MV-4-11 (cell line): Measurements from ENCODE around the gene TNIP2.

Experiments
- DNase-seq: peaks from one replicate; lab custom pipeline; 2025; lab: John Stamatoyannopoulos, UW

Gene TNIP2

GRCh38 chr4:2755821-2756690 lies at the start of gene TNIP2:
TNIP2 (minus strand) TSS chr4:2756336; CDS start chr4:2756289, 47 bp downstream.
- DNase-seq = peak; percentile 40

DNA sequence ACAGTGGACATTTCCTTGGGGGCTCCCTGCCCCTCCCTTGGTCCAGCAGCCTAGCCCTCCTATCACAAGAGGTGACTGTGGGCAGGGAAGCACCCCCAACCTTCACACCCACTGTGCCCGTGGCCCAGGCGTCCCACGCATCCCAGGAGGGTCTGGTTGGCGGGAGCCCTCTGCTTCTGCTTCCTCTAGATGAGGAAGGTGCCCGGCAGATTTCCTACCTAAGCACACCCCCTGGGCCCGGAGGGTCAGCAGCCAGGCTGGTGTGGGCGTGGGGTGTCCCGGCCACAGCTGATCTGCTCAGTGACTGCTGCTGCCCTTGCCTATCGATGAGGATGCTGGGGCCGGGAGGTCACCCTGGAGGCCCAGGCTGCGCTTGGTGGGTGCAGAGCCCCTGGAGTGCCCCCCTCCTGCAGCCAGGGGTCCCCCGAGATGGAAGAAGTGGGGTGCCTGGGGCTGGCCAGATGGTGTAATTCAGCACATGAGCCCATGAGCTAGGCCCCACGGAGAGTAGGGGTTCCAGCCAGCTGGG lies 48.9 kb upstream of the TNIP2 start:
- DNase-seq = no peak

DNA sequence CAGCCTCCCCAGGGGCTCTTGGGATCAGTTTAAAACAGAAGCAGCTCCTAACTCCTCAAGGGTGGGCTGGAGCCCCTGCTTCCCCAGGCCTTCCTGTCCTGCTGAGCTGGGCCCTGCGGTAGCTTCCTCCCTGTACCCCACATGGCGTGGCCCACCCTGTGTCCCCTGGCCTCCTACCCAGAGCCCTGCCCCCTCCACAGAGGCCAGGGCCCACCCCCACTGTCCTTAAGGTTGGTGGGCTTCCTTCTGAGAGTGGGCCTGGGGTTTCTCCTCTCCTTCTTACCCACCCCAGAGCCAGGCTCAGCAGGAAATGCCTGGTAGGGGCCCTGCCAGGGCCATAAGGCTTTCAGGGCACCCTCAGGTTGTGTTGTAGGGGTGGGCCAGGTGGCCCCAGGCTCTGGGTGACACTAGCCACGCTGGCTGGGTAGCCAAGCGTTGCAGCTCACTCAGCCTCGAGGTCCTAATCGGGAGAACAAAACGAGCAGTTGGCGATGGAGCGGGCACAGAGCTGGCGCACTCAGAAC lies 48.4 kb upstream of the TNIP2 start:
- no peak for DNase-seq

GRCh38 chr4:2803624-2804448 lies 47.7 kb upstream of the TNIP2 start:
- peak; percentile 90 for DNase-seq

- no peak for DNase-seq
Measured at GRCh38 chr4:2802618-2803531, 46.7 kb upstream of the TNIP2 start.

DNA sequence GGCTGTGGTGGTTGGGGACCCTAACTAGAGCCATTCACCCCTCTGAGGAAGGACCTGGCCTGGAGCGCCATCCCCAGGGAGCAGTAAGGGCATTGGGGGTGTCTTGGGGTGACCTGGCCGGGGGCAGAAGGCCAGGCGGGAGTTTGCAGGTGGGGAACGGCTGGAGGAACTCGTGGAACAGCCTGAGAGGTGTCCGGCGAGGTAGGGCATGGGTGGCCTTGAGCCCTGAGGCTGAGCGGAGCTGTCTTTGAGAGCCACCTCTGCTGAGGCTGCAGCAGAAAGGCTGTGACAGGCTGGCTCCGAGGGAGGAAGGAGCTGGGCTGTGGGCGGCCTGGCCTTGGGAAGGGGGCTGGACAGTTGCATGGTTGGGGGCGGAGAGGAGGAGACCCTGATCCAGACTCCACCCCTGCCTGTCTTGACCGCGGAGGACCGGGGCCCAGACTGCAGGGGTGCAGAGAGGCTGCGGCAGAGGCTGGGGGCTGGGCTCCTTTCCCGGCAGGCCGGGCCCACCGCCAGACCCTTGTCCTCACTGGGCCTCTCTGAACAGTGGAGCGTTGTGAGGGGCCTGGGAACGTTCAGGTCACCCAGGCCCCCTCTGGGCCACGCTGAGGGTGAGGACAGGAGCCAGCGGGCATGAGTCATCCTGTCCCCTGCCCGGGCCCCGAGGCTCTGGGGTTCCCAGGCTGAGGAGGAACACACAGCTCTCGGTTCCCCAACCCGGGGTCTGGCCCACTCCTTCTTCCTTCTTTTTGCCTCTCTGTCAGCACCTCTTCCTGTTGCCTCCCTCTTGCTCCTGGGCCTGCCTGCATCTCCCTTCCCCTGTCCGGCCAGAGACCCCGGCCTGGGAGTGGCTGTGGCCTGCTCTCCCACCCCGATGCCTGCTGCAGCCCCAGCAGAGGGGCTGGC lies 44.8 kb upstream of the TNIP2 start:
- peak; percentile 94 for DNase-seq

GRCh38 chr4:2799971-2800690 lies 44.0 kb upstream of the TNIP2 start:
- DNase-seq = no peak

GRCh38 chr4:2799224-2799911 lies 43.2 kb upstream of the TNIP2 start:
- DNase-seq = peak; percentile 52

DNA sequence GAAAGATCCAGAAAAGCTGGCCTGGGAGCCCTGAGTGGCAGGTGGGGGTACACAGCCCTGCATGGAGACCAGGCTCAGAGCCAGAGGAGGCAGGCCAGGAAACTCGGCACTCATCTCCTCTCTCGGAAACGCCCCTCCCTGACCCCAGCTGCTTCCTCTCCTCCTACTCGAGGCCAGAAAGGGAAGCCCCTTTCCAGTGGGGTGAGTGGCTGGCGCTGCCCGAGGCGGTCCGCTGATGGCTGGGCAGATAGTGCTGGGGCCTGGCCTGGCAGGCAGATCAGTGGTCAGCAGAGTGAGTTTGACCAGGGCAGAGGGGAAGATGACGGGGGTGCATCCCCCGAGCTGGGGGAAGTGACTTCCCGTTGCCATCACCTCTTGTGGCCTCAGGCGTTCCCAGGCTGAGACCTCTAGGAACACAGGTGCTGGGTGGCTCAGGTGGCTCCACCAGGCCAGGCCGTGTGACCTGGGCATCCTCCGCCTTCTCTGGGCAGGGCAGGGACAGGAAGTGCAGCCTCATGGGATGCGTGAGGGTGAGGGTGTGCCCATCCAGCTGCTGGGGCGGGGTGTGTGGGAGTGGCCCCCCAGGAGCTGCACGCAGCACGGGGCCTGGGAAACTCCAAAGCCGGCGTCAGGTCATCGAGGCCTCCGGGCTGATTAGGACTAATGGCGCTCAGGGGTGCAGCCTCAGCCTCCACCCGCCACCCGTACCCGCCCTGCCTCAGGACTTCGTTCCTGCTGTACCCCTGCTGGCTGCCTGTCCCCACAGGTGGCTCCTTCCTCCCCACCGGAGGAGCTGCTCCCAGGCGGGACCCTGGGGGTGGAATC lies 42.5 kb upstream of the TNIP2 start:
- peak; percentile 51 for DNase-seq

DNA sequence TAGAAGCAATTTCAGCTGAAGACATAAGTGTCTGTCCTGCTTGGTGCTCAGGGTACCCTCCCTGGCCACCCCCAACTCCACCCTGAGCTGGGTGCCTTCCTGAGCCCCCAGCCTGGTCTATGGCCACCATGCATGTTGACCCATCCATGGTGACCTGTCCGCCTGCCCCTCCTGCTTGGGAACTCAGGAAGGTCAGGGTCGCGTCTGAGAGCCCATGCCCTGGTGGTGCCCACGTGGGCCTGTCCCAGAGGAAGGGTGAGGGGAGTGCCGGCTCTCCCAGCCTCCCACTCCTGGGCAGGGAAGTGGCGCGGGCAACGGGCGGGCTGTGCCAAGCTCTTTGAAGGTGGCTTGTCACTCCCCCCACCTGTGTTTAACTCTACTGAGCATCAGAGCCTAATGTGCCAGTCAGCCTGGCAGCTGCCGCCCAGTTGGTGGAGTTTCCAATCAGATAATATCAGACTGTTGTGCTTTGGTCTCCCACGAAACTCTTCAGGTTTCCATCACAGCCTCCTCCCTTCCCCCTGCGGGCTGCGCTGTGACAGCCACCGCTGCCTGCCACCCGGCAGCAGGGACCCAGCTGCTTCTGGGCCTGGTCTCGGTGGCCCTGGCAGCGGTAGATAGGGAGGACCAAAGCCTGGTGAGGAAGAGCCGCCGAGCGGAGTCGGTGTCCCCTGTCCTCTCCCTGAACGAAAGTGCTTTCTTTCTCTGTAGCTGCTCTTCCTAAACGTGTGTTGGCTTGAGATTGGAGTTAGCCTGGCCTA lies 41.6 kb upstream of the TNIP2 start:
- DNase-seq = no peak

DNA sequence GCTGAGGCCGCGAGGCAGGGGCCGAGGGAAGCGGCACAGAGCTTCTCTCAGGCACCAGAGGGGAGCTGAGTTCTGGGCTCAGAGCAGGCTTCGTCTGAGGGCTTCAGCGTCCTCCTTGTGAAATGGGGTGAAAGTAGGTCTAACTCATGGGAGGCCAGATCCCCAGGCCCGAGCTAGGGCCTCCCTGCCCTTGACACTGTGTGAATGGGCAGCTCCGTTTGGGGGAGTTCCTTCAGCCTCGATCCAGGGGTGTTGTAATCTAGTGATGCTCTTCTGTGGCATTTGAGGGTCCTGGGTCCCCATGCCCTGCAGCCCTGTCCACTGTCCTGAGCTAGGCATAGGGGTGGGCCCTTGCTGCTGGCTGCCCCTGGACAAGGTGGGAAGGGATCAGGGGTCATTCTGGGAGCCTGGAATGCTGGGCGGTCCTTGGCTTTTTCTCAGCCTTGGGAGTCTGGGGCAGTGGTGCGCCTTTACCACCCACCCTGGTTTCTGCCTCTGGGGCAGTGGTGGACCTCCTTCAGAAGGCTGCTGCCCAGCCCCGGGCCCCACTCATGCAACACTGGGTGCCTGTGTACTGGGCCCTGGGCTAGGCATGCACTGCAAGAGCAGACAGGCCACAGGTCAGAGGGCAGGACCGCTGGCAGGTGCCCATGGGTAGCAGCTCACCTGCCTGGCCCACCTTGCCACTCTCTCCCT lies 40.9 kb upstream of the TNIP2 start:
- DNase-seq = no peak

DNA sequence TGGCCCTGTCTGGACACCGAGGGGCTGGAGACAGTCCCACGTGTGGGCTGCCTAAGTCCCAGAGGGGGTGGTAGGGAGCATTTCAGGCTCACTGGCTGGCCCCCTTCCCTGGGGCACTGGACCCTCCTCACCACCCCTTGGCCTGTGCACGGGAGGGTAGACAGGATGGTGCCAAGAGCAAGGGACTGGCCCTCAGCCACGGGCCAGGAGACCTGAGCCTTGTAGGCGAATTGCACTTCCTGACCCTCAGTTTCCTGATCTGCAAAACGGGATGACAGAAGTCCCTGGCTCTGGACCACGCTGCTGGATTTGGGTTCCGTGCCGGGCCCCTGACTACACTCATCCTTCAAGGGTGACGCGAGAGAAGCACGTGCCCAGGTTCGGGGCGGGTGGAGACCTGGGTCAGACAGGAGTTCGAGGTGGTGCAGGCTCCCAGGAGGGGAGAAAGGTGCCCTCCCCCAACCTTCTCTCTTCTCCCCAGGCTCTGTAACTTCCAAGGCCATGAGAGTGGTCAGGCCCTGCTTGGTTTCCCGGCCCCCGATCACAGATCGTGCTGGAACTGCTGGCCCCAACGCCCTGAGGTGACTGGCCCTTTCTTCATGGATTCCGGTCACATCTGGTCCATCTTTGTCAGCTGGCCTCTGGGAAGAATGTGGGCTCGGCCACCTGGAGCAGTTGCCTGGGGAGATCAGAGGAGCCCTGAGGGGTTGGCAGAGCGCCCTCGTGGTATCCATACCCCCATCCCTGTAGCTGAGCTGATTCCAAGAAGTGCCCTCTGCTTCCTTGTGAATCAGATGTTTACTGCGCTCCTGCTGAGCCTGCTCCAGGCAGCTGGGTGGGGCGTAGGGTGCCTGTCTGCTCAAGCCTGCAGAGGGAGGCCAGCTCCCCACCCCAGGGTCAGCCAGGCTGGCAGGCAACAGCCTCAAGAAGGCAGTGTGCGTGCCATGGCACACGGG lies 40.0 kb upstream of the TNIP2 start:
- no peak for DNase-seq

- DNase-seq = no peak
Measured at GRCh38 chr4:2795300-2795892, 39.3 kb upstream of the TNIP2 start.

GRCh38 chr4:2794486-2795299 lies 38.6 kb upstream of the TNIP2 start:
- peak; percentile 19 for DNase-seq
